A673 (cell line): ENCODE results near the gene SOD3.

ENCODE experiments used
- CTCF ChIP-seq: fragments of 300-800, 200-600 bp; sonication (generic); conservative IDR thresholded peaks from 2 replicates; pipeline ENCODE4 v1.5.1; 2017; ENCODE audit warnings: low read depth, mild to moderate bottlenecking, antibody characterized with exemption, low read length, moderate library complexity, mixed read lengths
- EZH2 ChIP-seq: fragments of 200-600 bp; sonication (generic); IDR thresholded peaks from 2 replicates; pipeline ENCODE4 v1.6.1; 2017; ENCODE audit warnings: borderline replicate concordance, low read depth, mild to moderate bottlenecking, mixed read lengths, antibody characterized with exemption, low read length; ENCODE audit not compliant: poor library complexity, severe bottlenecking

GRCh38 chr4:24768604-24769003, 26.8 kb upstream of the SOD3 start:
- TF ChIP-seq CTCF, result no peak
- no peak for TF ChIP-seq EZH2
